Prostate gland (tissue), 2 donors: ENCODE data around the gene MT3. TPM values are rescaled to one million over a fixed set of nuclear protein-coding genes. Genes with fewer than 3 reads are reported as not detected.

ENCODE experiments used
- DNase-seq: peaks from one replicate; pipeline ENCODE4 v3.0.0-alpha.2; 2019; ENCODE audit warnings: low spot score
- H3K27ac ChIP-seq, 2 donors: fragments of 200-600 bp; sonication (generic); 2 replicates each; pipeline ENCODE4 v1.5.1; 2017 to 2019
- H3K27me3 ChIP-seq: fragments of 200-600 bp; sonication (generic); replicated peaks from 2 replicates; pipeline ENCODE4 v1.5.1; 2019; ENCODE audit not compliant: insufficient read depth
- H3K36me3 ChIP-seq, 2 donors: fragments of 200-600 bp; sonication (generic); 1 replicate in 1 of 2; 2 replicates in 1 of 2; pipeline versions ENCODE4 v1.5.1 to v1.8.1; 2017 to 2019
- H3K4me1 ChIP-seq: fragments of 200-600 bp; sonication (generic); replicated peaks from 2 replicates; pipeline ENCODE4 v1.5.1; 2019
- H3K4me3 ChIP-seq, 2 donors: fragments of 200-600 bp; sonication (generic); 2 replicates each; pipeline ENCODE4 v1.5.1; 2017 to 2019
- H3K9me3 ChIP-seq: fragments of 200-600 bp; sonication (generic); 2 replicates; pipeline ENCODE4 v1.5.1; 2017
- CTCF ChIP-seq, 4 experiments: fragments of 200-600 bp in 2 of 4; fragments of 450-650 bp in 2 of 4; sonication (generic) in 2 of 4; IDR thresholded peaks; 1 replicate in 3 of 4; 2 replicates in 1 of 4; pipeline ENCODE4 v1.5.1; 2016 to 2019; ENCODE audit warnings: antibody characterized with exemption in 4 of 4, mild to moderate bottlenecking in 2 of 4, moderate library complexity in 2 of 4
- POLR2A ChIP-seq: fragments of 450-650 bp; IDR thresholded peaks from one replicate; pipeline ENCODE4 v1.6.1; 2016; ENCODE audit warnings: antibody characterized with exemption, mild to moderate bottlenecking
- POLR2AphosphoS5 ChIP-seq: sonication (generic); formaldehyde crosslinking; IDR thresholded peaks from one replicate; pipeline ENCODE4 v1.6.1; 2017; ENCODE audit warnings: antibody characterized with exemption
- WGBS: methylation state at CpG from one replicate; pipeline ENCODE4 v1.1.5; 2018; 5-methylcytosine and 5-hydroxymethylcytosine counted together
- intact Hi-C: fragments of 100-400 bp; cut with DNase I; formaldehyde crosslinking; loops from one replicate; pipeline ENCODE4 v1.14.2; 2022
- total RNA-seq, 2 donors: library from RNA; depleted of rRNA; stranded (reverse); fragments of >200 nt; gene quantifications; one replicate each; pipeline ENCODE4 v1.1.0, GENCODE V29; 2016

Gene MT3
- total RNA-seq, 2 donors from 2014 or later: 1.6 TPM; not detected in 1

GRCh38 chr16:56632156-56632847 lies 43.0 kb downstream of the MT3 start, which contains the start of gene MT1M:
MT1M (plus strand) TSS chr16:56632659; CDS start chr16:56632732, 73 bp downstream.
- no peaks in the 10 kb centered on the region for H3K4me1 ChIP-seq
- H3K27ac ChIP-seq: peak within 1 kb of the TSS; percentile 61 to 67
- peaks cover 4% of the 10 kb centered on the region for H3K27me3 ChIP-seq
- no peaks in the 10 kb centered on the region for H3K9me3 ChIP-seq
- peak; percentile 39 for DNase-seq
- TF ChIP-seq CTCF (IDR thresholded peaks at IDR 0.05): no peak
- peak; percentile 15 for TF ChIP-seq POLR2A
- TF ChIP-seq POLR2AphosphoS5: no peak
- peak within 1 kb of the TSS; percentile 43 to 48 for H3K4me3 ChIP-seq
- intact Hi-C loops: no loop called here
- 2% methylated on average over 61 of the region's 61 CpGs for WGBS
- H3K36me3 ChIP-seq: no peaks in the 10 kb centered on the region

GRCh38 chr16:56632848-56633365 lies 43.6 kb downstream of the MT3 start:
- TF ChIP-seq POLR2AphosphoS5: no peak
- no peak for TF ChIP-seq CTCF (IDR thresholded peaks at IDR 0.05)
- no peak for TF ChIP-seq POLR2A
- WGBS: 67% methylated on average over 6 of the region's 6 CpGs
- Histone ChIP-seq H3K4me3 (peak overlapping the region; percentile 43 to 48), H3K36me3 (no peaks in the 10 kb centered on the region), H3K27ac (peak overlapping the region; percentile 61 to 67), H3K9me3 (no peaks in the 10 kb centered on the region), H3K27me3 (peaks cover 4% of the 10 kb centered on the region), H3K4me1 (no peaks in the 10 kb centered on the region)
- no peak for DNase-seq
- intact Hi-C loops: no loop called here

- H3K4me3 ChIP-seq: no peak overlapping the region
- no peaks in the 10 kb centered on the region for H3K36me3 ChIP-seq
- TF ChIP-seq POLR2AphosphoS5: no peak
- no peak for TF ChIP-seq CTCF (IDR thresholded peaks at IDR 0.05)
- TF ChIP-seq POLR2A: no peak
- H3K9me3 ChIP-seq: no peaks in the 10 kb centered on the region
- DNase-seq: no peak
- intact Hi-C loops: no loop called here
- no peaks in the 10 kb centered on the region for H3K4me1 ChIP-seq
- no peak overlapping the region for H3K27ac ChIP-seq
- WGBS: 67% methylated on average over 7 of the region's 7 CpGs
- H3K27me3 ChIP-seq: peaks cover 4% of the 10 kb centered on the region
These were observed 44.2 kb downstream of the MT3 start for GRCh38 chr16:56633535-56633934.

GRCh38 chr16:56634715-56635440 lies 45.5 kb downstream of the MT3 start:
- TF ChIP-seq POLR2AphosphoS5: no peak
- TF ChIP-seq POLR2A: no peak
- no peak for TF ChIP-seq CTCF (IDR thresholded peaks at IDR 0.05)
- intact Hi-C loops: no loop called here
- Histone ChIP-seq H3K27ac (no peak overlapping the region), H3K27me3 (peaks cover 4% of the 10 kb centered on the region), H3K9me3 (no peaks in the 10 kb centered on the region), H3K36me3 (no peaks in the 10 kb centered on the region), H3K4me3 (peak overlapping the region in 1 of 2 donors; percentile 4), H3K4me1 (no peaks in the 10 kb centered on the region)
- no peak for DNase-seq
- WGBS: 39% methylated on average over 47 of the region's 47 CpGs
